Activated B cell treated with CpG ODN at 0.5 μM for 24 hours (primary cell): ENCODE results near the gene HOXB5. TPM values are rescaled to one million over a fixed set of nuclear protein-coding genes. Genes with fewer than 3 reads are reported as not detected.

Experiments used
- ATAC-seq: fragments of 200-7000 bp; cut with Tn5 transposase; one replicate; pipeline ENCODE4 v1.10.0; 2021; ENCODE audit warnings: low read depth, mild to moderate bottlenecking, moderate library complexity
- CTCF ChIA-PET: fragments of 350-600 bp; sonication (Branson Sonifier 250); formaldehyde crosslinking; loops from one replicate; lab custom pipeline; 2021; ENCODE audit warnings: antibody characterized with exemption; lab: Charles Lee
- POLR2A ChIA-PET: fragments of 350-600 bp; sonication (Branson Sonifier 250); formaldehyde crosslinking; loops from one replicate; lab custom pipeline; 2021; ENCODE audit warnings: antibody characterized with exemption; lab: Charles Lee
- DNase-seq: peaks from one replicate; pipeline ENCODE4 v3.0.0; 2022
- H3K27ac Mint-ChIP-seq: one replicate; pipeline ENCODE4 v1.8.0; 2020; ENCODE audit warnings: mixed read lengths
- H3K27me3 Mint-ChIP-seq: one replicate; pipeline ENCODE4 v1.8.0; 2021; ENCODE audit warnings: mixed read lengths
- H3K36me3 Mint-ChIP-seq: one replicate; pipeline ENCODE4 v1.8.0; 2021; ENCODE audit warnings: low read depth, mixed read lengths
- H3K4me1 Mint-ChIP-seq: one replicate; pipeline ENCODE4 v1.8.0; 2021; ENCODE audit warnings: mixed read lengths
- H3K4me3 Mint-ChIP-seq: one replicate; pipeline ENCODE4 v1.8.0; 2020; ENCODE audit warnings: mild to moderate bottlenecking, mixed read lengths
- H3K9me3 Mint-ChIP-seq: one replicate; pipeline ENCODE4 v1.8.0; 2020; ENCODE audit warnings: mixed read lengths
- CTCF ChIP-seq: fragments of 200-600 bp; IDR thresholded peaks from one replicate; pipeline ENCODE4 v1.8.0; 2022; ENCODE audit warnings: antibody characterized with exemption, mild to moderate bottlenecking
- intact Hi-C: fragments of 100-400 bp; cut with micrococcal nuclease; formaldehyde crosslinking; loops from one replicate; pipeline ENCODE4 v1.15.1; 2024
- total RNA-seq: library from RNA; stranded (reverse); gene quantifications from 2 replicates; pipeline ENCODE4 v1.2.3, GENCODE V29; 2022

HOXB5 gene
- total RNA-seq, 1 donor from 2014 or later: not detected

GRCh38 chr17:48579760-48580554 lies 13.6 kb downstream of the HOXB5 start:
- DNase-seq (no peak), ATAC-seq (no peak)
- intact Hi-C loops: no loop called here
- no peak for TF ChIP-seq CTCF
- ChIA-PET CTCF (no interaction called here), POLR2A (interaction anchor here (0.7 kb wide), 1 partner anchor 782 kb away, joined by 4 read pairs; no protein-coding TSS in a partner anchor)
- Mint-ChIP-seq H3K4me1 (peaks cover 51% of the 10 kb centered on the region), H3K9me3 (no peaks in the 10 kb centered on the region), H3K27me3 (peaks cover 52% of the 10 kb centered on the region), H3K36me3 (peaks cover 2% of the 10 kb centered on the region), H3K4me3 (peak overlapping the region; percentile 90), H3K27ac (no peak overlapping the region)

- POLR2A ChIA-PET: interaction anchor here (1.2 kb wide), 1 partner anchor 38 kb away, joined by 3 read pairs; no protein-coding TSS in a partner anchor
- peaks cover 49% of the 10 kb centered on the region for H3K4me1 Mint-ChIP-seq
- H3K27ac Mint-ChIP-seq: no peak overlapping the region
- intact Hi-C loops: no loop called here
- no peak for TF ChIP-seq CTCF
- ATAC-seq: no peak
- peak overlapping the region; percentile 90 for H3K4me3 Mint-ChIP-seq
- H3K27me3 Mint-ChIP-seq: peaks cover 50% of the 10 kb centered on the region
- no peak for DNase-seq
- no peaks in the 10 kb centered on the region for H3K9me3 Mint-ChIP-seq
- CTCF ChIA-PET: no interaction called here
- H3K36me3 Mint-ChIP-seq: peaks cover 2% of the 10 kb centered on the region
Observed at GRCh38 chr17:48579471-48579759, 14.2 kb downstream of the HOXB5 start.

- Mint-ChIP-seq H3K9me3 (no peaks in the 10 kb centered on the region), H3K27me3 (peaks cover 47% of the 10 kb centered on the region), H3K4me1 (peaks cover 49% of the 10 kb centered on the region), H3K4me3 (peak overlapping the region; percentile 90), H3K27ac (peak overlapping the region; percentile 57), H3K36me3 (peaks cover 2% of the 10 kb centered on the region)
- CTCF ChIA-PET: no interaction called here
- TF ChIP-seq CTCF: no peak
- DNase-seq: peak; percentile 55
- peak; percentile 45 for ATAC-seq
- intact Hi-C loops: loop anchor here (1.0 kb wide), 2 partner anchors 18 to 32 kb away; partner anchors contain the start of gene HOXB7
- POLR2A ChIA-PET: interaction anchor here (0.5 to 1.2 kb wide), 3 partner anchors 13 to 466 kb away, joined by 3 to 5 read pairs (median 3); no protein-coding TSS in a partner anchor
Observed at GRCh38 chr17:48578616-48579470, 14.7 kb downstream of the HOXB5 start.

- DNase-seq: peak; percentile 42
- POLR2A ChIA-PET: interaction anchor here (0.5 to 1.2 kb wide), 2 partner anchors 36 to 465 kb away, joined by 3 to 5 read pairs; no protein-coding TSS in a partner anchor
- intact Hi-C loops: loop anchor here (1.0 kb wide), 2 partner anchors 19 to 33 kb away; partner anchors contain the start of gene HOXB7
- peak; percentile 80 for ATAC-seq
- peak within 1 kb of the TSS; percentile 90 for H3K4me3 Mint-ChIP-seq
- CTCF ChIA-PET: no interaction called here
- H3K36me3 Mint-ChIP-seq: peaks cover 2% of the 10 kb centered on the region
- peak within 1 kb of the TSS; percentile 60 for H3K27ac Mint-ChIP-seq
- H3K27me3 Mint-ChIP-seq: peaks cover 41% of the 10 kb centered on the region
- no peaks in the 10 kb centered on the region for H3K9me3 Mint-ChIP-seq
- TF ChIP-seq CTCF: no peak
- peaks cover 49% of the 10 kb centered on the region for H3K4me1 Mint-ChIP-seq
Observed at GRCh38 chr17:48577946-48578615, 15.5 kb downstream of the HOXB5 start, which contains the start of gene HOXB4. HOXB4 (minus strand) TSS chr17:48578350; CDS start chr17:48578319, 31 bp downstream.
